ENCODE measurements around the gene PCDHGA6. TPM values are rescaled to one million over a fixed set of nuclear protein-coding genes. Genes with fewer than 3 reads are reported as not detected.

The PCDHGA6 gene
- total RNA-seq, 4 donors from 2014 or later = 5.6 to 7.3 (median 5.8) TPM

GRCh38 chr5:141362719-141363118 lies 11.0 kb upstream of the PCDHGA6 start:
- no peak overlapping the region for H3K4me3 ChIP-seq (replicated peaks in 1 of 3)
- no peaks in the 10 kb centered on the region for H3K36me3 ChIP-seq
- no peak for TF ChIP-seq POLR2A (IDR thresholded peaks at IDR 0.05)
- TF ChIP-seq, protein P1, sequence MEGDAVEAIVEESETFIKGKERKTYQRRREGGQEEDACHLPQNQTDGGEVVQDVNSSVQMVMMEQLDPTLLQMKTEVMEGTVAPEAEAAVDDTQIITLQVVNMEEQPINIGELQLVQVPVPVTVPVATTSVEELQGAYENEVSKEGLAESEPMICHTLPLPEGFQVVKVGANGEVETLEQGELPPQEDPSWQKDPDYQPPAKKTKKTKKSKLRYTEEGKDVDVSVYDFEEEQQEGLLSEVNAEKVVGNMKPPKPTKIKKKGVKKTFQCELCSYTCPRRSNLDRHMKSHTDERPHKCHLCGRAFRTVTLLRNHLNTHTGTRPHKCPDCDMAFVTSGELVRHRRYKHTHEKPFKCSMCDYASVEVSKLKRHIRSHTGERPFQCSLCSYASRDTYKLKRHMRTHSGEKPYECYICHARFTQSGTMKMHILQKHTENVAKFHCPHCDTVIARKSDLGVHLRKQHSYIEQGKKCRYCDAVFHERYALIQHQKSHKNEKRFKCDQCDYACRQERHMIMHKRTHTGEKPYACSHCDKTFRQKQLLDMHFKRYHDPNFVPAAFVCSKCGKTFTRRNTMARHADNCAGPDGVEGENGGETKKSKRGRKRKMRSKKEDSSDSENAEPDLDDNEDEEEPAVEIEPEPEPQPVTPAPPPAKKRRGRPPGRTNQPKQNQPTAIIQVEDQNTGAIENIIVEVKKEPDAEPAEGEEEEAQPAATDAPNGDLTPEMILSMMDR (IDR thresholded peaks at IDR 0.05) = no peak
- H3K27ac ChIP-seq = no peak overlapping the region
- no peaks in the 10 kb centered on the region for H3K4me1 ChIP-seq
- intact Hi-C loops (cut with DNase I) = no loop called here
- no peak for DNase-seq
- peaks cover 8% of the 10 kb centered on the region for H3K9me3 ChIP-seq
- no peaks in the 10 kb centered on the region for H3K27me3 ChIP-seq

- peaks cover 4% of the 10 kb centered on the region for H3K9me3 ChIP-seq
- no peaks in the 10 kb centered on the region for H3K36me3 ChIP-seq
- no peaks in the 10 kb centered on the region for H3K4me1 ChIP-seq
- intact Hi-C loops (cut with DNase I) = no loop called here
- 10 to 20% methylated on average over 24 to 30 of the region's 34 CpGs for WGBS, 2 donors
- no peaks in the 10 kb centered on the region for H3K27me3 ChIP-seq
- no peak for TF ChIP-seq POLR2A (IDR thresholded peaks at IDR 0.05)
- TF ChIP-seq, protein P1 (IDR thresholded peaks at IDR 0.05) = no peak
- no peak within 1 kb of the TSS for H3K27ac ChIP-seq
- DNase-seq = no peak
- no peak within 1 kb of the TSS for H3K4me3 ChIP-seq (replicated peaks in 1 of 3)
Measured at GRCh38 chr5:141363952-141364660, 9.6 kb upstream of the PCDHGA6 start, which contains the start of gene PCDHGA5. TSS of gene PCDHGA5 (plus strand) at chr5:141364162. CDS start at chr5:141364331, 169 bp downstream.

DNA sequence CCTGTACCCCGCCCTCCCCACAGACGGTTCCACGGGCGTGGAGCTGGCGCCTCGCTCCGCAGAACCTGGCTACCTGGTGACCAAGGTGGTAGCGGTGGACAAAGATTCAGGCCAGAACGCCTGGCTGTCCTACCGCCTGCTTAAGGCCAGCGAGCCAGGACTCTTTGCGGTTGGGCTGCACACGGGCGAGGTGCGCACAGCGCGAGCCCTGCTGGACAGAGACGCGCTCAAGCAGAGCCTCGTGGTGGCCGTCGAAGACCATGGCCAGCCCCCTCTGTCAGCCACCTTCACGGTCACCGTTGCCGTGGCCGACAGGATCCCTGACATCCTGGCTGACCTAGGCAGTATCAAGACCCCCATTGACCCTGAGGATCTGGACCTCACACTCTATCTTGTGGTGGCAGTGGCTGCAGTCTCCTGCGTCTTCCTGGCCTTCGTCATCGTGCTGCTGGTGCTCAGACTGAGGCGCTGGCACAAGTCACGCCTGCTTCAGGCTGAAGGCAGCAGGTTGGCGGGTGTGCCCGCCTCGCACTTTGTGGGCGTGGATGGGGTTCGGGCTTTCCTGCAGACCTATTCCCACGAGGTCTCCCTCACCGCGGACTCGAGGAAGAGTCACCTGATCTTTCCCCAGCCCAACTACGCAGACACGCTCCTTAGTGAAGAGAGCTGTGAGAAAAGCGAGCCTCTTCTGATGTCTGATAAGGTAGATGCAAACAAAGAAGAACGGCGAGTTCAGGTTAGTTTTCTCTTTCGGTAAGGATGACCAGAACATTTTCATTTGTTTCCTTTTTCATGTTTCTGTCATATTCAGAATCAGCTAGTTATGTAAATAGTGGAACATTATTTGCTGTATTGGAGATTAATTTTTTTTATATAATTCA lies 7.4 kb upstream of the PCDHGA6 start:
- Histone ChIP-seq H3K27ac (no peak overlapping the region), H3K4me1 (no peaks in the 10 kb centered on the region), H3K36me3 (no peaks in the 10 kb centered on the region), H3K4me3 (replicated peaks in 1 of 3) (no peak overlapping the region), H3K9me3 (peaks cover 4% of the 10 kb centered on the region), H3K27me3 (no peaks in the 10 kb centered on the region)
- intact Hi-C loops (cut with DNase I) = no loop called here
- 30 to 38% methylated on average over 27 to 29 of the region's 46 CpGs for WGBS, 2 donors
- TF ChIP-seq, protein P1 (IDR thresholded peaks at IDR 0.05) = no peak
- no peak for TF ChIP-seq POLR2A (IDR thresholded peaks at IDR 0.05)
- no peak for DNase-seq

GRCh38 chr5:141369994-141370848 lies 3.5 kb upstream of the PCDHGA6 start, which contains the start of gene PCDHGB3:
TSS of gene PCDHGB3 (plus strand) at chr5:141370242. CDS start at chr5:141370395, 153 bp downstream.
- Histone ChIP-seq H3K9me3 (no peaks in the 10 kb centered on the region), H3K27ac (no peak within 1 kb of the TSS), H3K4me3 (replicated peaks in 1 of 3) (no peak within 1 kb of the TSS), H3K4me1 (no peaks in the 10 kb centered on the region), H3K27me3 (no peaks in the 10 kb centered on the region), H3K36me3 (no peaks in the 10 kb centered on the region)
- DNase-seq = peak; percentile 50 to 56
- intact Hi-C loops (cut with DNase I) = no loop called here
- TF ChIP-seq POLR2A (IDR thresholded peaks at IDR 0.05) = no peak
- TF ChIP-seq, protein P1 (IDR thresholded peaks at IDR 0.05) = peak in 3 of 6 experiments; percentile 31 to 46 (median 36)
- whole genome bisulfite sequencing, 2 donors = 13 to 18% methylated on average over 32 of the region's 32 CpGs

Measured in thyroid gland (tissue), 4 donors.